Measurements from ENCODE around the gene GPR42.

The GPR42 gene

DNA sequence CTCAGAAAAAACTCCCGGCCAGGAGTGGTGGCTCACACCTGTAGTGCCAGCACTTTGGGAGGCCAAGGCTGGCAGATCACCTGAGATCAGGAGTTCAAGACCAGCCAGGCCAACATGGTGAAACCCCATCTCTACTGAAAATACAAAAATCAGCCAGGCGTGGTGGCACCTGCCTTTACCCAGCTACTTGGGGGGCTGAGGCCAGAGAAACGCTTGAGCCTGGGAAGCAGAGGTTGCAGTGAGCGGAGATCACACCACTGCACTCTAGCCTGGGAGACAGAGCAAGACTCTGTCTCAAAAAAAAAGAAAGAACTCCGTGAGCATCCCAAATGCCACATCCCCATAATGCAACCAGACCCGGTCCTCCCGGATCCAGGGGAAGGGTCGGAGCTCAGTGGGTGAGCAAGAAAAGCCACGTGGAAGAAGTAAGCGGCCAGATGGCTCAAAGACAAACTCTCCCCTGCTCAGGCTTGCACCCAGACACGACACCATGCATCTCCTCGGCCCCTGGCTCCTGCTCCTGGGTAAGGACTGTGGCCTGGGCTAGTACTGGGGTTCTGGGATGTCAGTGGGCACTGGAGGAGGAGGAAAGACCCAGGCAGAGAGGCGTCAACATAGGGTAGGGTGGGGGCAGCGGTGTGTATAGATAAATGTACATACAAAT, 39.2 kb upstream of the GPR42 start:
- FAIRE-seq (no peak), DNase-seq (ENCODE audit: insufficient read length, low spot score) (no peak)
- TF ChIP-seq, protein P1, sequence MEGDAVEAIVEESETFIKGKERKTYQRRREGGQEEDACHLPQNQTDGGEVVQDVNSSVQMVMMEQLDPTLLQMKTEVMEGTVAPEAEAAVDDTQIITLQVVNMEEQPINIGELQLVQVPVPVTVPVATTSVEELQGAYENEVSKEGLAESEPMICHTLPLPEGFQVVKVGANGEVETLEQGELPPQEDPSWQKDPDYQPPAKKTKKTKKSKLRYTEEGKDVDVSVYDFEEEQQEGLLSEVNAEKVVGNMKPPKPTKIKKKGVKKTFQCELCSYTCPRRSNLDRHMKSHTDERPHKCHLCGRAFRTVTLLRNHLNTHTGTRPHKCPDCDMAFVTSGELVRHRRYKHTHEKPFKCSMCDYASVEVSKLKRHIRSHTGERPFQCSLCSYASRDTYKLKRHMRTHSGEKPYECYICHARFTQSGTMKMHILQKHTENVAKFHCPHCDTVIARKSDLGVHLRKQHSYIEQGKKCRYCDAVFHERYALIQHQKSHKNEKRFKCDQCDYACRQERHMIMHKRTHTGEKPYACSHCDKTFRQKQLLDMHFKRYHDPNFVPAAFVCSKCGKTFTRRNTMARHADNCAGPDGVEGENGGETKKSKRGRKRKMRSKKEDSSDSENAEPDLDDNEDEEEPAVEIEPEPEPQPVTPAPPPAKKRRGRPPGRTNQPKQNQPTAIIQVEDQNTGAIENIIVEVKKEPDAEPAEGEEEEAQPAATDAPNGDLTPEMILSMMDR (IDR thresholded peaks at IDR 0.05; ENCODE audit: insufficient read depth, missing control alignments), result no peak

DNA sequence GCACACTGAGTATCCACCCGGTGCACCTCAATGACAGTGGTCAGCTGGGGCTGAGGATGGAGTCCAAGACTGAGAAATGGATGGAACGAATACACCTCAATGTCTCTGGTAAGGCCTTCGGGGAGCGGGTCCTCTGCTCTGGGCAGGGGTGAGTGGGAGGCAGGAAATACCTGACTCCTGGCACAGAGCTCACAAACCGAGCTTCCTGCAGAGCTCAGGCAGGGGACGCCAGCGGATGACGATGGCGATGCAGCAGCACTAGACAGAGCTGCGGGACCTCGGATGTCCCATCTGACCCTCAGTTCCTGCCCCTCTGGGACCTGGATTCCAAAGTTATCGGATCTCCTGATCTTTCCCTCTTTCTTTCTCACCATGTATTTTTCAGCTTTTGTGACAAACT, 38.1 kb upstream of the GPR42 start:
- TF ChIP-seq, protein P1 (IDR thresholded peaks at IDR 0.05; ENCODE audit: insufficient read depth, missing control alignments), result no peak
- no peak for FAIRE-seq
- DNase-seq (ENCODE audit: insufficient read length, low spot score), result no peak

DNA sequence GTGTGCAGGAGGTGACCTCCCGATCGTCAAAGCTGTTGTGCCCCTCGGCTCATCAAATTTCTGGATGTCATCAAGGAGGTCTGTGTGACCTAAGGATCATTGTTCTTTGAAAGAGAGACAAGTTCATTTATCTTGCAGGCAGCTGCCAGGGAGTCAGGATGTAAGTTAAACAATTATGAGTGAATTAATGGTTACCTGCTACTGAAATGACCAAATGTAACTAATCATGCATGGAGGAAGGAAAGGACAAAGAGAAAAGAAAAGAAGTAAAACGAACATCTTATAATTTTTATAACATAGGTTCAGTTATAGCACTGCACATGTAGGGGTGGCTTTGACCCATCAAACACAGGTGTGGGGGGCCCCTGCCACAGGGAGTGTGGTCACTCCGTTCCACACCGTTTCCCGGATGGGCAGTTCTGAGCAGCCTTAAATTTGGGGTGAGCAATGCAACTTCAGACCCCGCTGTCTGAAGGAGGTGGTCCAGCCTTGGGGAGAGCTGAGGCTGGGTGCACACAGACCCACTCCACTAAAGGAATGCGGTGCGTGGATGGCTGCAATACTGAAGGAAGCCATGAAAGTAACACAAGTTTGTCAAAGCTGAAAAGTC, 36.6 kb upstream of the GPR42 start:
- DNase-seq (ENCODE audit: insufficient read length, low spot score) (no peak), FAIRE-seq (no peak)
- TF ChIP-seq, protein P1 (IDR thresholded peaks at IDR 0.05; ENCODE audit: insufficient read depth, missing control alignments), result no peak

DNA sequence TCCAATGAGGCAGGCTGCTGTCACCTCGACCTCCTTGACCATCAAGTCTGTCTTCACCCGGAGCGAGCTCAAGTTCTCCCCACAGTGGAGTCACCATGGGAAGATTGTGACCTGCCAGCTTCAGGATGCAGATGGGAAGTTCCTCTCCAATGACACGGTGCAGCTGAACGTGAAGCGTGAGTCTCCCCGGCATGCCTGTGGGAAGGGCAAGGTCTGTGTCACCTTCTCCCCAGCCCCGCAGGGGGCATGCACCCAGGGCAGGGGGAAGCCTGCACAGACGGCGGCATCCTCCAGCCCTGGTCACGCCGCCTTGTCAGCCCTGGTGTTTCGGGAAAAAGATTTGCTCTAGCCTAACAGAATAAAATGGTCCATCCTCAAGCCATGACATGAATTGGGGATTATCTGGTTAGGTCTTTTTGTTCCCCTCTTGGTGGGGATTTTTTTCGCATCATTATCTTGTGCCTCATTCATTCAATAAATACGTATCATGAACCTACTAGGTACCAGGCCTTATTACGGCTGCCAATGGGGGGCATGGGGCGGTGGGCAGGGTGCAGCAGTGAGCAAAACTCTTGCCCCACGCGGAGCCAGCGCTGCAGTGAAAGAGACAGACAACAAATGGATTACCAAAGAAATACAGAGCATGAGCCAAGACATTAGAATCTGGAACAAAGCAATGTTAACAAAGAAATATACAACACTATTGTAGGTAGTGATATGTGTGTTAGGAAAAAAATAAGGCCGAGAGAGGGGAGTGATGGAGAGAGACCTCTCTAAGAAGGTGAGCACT, 34.5 kb upstream of the GPR42 start:
- DNase-seq (ENCODE audit: insufficient read length, low spot score) (no peak), FAIRE-seq (no peak)
- TF ChIP-seq, protein P1 (IDR thresholded peaks at IDR 0.05; ENCODE audit: insufficient read depth, missing control alignments), result no peak

DNA sequence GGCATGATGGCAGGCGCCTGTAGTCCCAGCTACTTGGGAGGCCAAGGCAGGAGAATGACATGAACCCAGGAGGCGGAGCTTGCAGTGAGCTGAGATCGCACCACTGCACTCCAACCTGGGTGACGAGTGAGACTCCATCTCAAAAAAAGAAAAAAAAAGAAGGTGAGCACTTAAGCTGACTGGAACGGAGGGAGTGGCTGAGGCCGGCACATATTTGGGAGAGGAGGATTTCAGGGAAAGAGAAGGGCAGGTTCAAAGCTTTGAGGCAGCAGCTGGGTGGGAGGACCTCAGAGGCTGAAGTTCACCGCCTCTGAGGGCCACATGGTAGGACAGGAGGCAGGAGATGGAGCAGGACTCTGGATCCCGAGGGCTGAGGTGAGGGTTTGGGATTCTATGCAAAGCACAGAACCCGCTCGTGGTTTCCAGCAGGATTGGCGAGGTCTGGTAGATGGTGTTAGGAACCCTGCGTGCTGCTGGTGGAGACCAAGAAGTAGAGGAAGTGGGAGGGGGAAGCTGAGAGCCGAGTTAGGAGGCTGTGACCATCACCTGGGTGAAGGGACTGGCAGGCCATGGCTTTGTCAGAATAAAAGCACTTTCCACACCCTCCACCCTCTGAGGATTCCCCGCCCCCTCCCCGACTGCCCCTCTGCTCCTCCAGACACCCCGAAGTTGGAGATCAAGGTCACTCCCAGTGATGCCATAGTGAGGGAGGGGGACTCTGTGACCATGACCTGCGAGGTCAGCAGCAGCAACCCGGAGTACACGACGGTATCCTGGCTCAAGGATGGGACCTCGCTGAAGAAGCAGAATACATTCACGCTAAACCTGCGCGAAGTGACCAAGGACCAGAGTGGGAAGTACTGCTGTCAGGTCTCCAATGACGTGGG, 33.5 kb upstream of the GPR42 start:
- no peak for FAIRE-seq
- TF ChIP-seq, protein P1 (IDR thresholded peaks at IDR 0.05; ENCODE audit: insufficient read depth, missing control alignments), result no peak
- DNase-seq (ENCODE audit: insufficient read length, low spot score), result no peak

DNA sequence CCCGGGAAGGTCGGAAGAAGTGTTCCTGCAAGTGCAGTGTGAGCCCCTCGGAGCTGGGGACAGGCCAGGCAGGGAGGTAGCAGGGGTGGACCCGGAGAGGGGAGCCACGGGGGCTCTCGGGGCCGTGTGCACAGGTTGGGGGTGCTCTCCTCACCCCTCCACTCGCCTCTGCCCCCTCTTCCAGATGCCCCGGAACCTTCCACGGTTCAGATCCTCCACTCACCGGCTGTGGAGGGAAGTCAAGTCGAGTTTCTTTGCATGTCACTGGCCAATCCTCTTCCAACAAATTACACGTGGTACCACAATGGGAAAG, 32.9 kb upstream of the GPR42 start:
- DNase-seq (ENCODE audit: insufficient read length, low spot score) (no peak), FAIRE-seq (no peak)
- TF ChIP-seq, protein P1 (IDR thresholded peaks at IDR 0.05; ENCODE audit: insufficient read depth, missing control alignments), result no peak
